GM18508 (cell line): Measurements from ENCODE around the gene RAP1GAP2.
"Not testable (repeated sequence)": the region's sequence is repeated elsewhere in the genome, so short reads cannot be mapped to it uniquely, and the experiment has no call there.

Source experiments
- ATAC-seq: cut with Tn5 transposase; IDR thresholded peaks from one replicate; pipeline ENCODE4 v1.9.1; 2021; ENCODE audit warnings: moderate number of reproducible peaks; ENCODE audit not compliant: insufficient read depth, unreplicated experiment

The RAP1GAP2 gene

GRCh38 chr17:3030096-3030495 lies 233.9 kb downstream of the RAP1GAP2 start:
- ATAC-seq, result no peak

GRCh38 chr17:3030852-3031470 lies 234.7 kb downstream of the RAP1GAP2 start:
- ATAC-seq, result not testable (repeated sequence)

- no peak for ATAC-seq
Measured at GRCh38 chr17:3032258-3033247, 236.3 kb downstream of the RAP1GAP2 start.

- no peak for ATAC-seq
Measured at GRCh38 chr17:3033248-3033640, 237.0 kb downstream of the RAP1GAP2 start.

GRCh38 chr17:3033741-3034577 lies 237.7 kb downstream of the RAP1GAP2 start:
- no peak for ATAC-seq

GRCh38 chr17:3034578-3034920 lies 238.3 kb downstream of the RAP1GAP2 start:
- no peak for ATAC-seq

GRCh38 chr17:3035256-3035967 lies 239.2 kb downstream of the RAP1GAP2 start:
- no peak for ATAC-seq

GRCh38 chr17:3035968-3036280 lies 239.7 kb downstream of the RAP1GAP2 start:
- no peak for ATAC-seq

- ATAC-seq, result no peak
Measured at GRCh38 chr17:3036800-3037199, 240.6 kb downstream of the RAP1GAP2 start.

GRCh38 chr17:3037259-3037658 lies 241.0 kb downstream of the RAP1GAP2 start:
- no peak for ATAC-seq

GRCh38 chr17:3038941-3039340 lies 242.7 kb downstream of the RAP1GAP2 start:
- ATAC-seq, result no peak

- ATAC-seq, result no peak
Measured at GRCh38 chr17:3039736-3040135, 243.5 kb downstream of the RAP1GAP2 start.

GRCh38 chr17:3040882-3041281 lies 244.6 kb downstream of the RAP1GAP2 start:
- ATAC-seq, result no peak

GRCh38 chr17:3043737-3044365 lies 247.6 kb downstream of the RAP1GAP2 start:
- no peak for ATAC-seq

- no peak for ATAC-seq
Measured at GRCh38 chr17:3046753-3047152, 250.5 kb downstream of the RAP1GAP2 start.

- ATAC-seq, result no peak
Measured at GRCh38 chr17:3048727-3049471, 252.7 kb downstream of the RAP1GAP2 start.

- ATAC-seq, result no peak
Measured at GRCh38 chr17:3049705-3050295, 253.6 kb downstream of the RAP1GAP2 start.

GRCh38 chr17:3054868-3055267 lies 258.6 kb downstream of the RAP1GAP2 start:
- ATAC-seq, result not testable (repeated sequence)
